GM12878 (cell line): ENCODE measurements around the gene UMPS.

Experiments used
- ATF3 ChIP-seq: IDR thresholded peaks from 2 replicates; pipeline ENCODE4 v1.6.1; 2011; ENCODE audit warnings: low read depth, mild to moderate bottlenecking, low read length, moderate library complexity, borderline replicate concordance; ENCODE audit errors: extremely low read depth
- CHD2 ChIP-seq: IDR thresholded peaks from 2 replicates; pipeline ENCODE4 v1.6.1; 2011; ENCODE audit warnings: low read depth, low read length, improper control_type of control experiment, borderline replicate concordance
- EED ChIP-seq: sonication (generic); IDR thresholded peaks from 2 replicates; pipeline ENCODE4 v1.6.1; 2016; ENCODE audit warnings: antibody characterized with exemption, low read depth
- EZH2 ChIP-seq: IDR thresholded peaks from 2 replicates; pipeline ENCODE4 v1.6.1; 2012; ENCODE audit warnings: low read depth, mild to moderate bottlenecking, control low read depth, inconsistent platforms, low read length, borderline replicate concordance; ENCODE audit not compliant: control insufficient read depth
- HDAC2 ChIP-seq: fragments of 200-600 bp; sonication (generic); IDR thresholded peaks from 2 replicates; pipeline ENCODE4 v1.6.1; 2017
- JUND ChIP-seq: IDR thresholded peaks from 2 replicates; pipeline ENCODE4 v1.6.1; 2012; ENCODE audit warnings: low read depth, mild to moderate bottlenecking, low read length, improper control_type of control experiment, moderate library complexity
- KAT2A ChIP-seq: conservative IDR thresholded peaks from 2 replicates; pipeline ENCODE4 v1.6.1; 2011; ENCODE audit warnings: low read depth, low read length; ENCODE audit not compliant: control insufficient read depth
- MYC ChIP-seq: IDR thresholded peaks from 2 replicates; pipeline ENCODE4 v1.6.1; 2011; ENCODE audit warnings: mild to moderate bottlenecking, low read length, moderate library complexity, inconsistent platforms; ENCODE audit not compliant: insufficient read depth, insufficient replicate concordance, insufficient read length, severe bottlenecking
- RCOR1 ChIP-seq: conservative IDR thresholded peaks from 2 replicates; pipeline ENCODE4 v1.6.1; 2012; ENCODE audit warnings: low read depth, low read length, improper control_type of control experiment
- TAF1 ChIP-seq: IDR thresholded peaks from 2 replicates; pipeline ENCODE4 v1.6.1; 2011; ENCODE audit warnings: mild to moderate bottlenecking, low read depth, low read length, borderline replicate concordance
- YBX1 ChIP-seq: fragments of 450-650 bp; IDR thresholded peaks from 2 replicates; pipeline ENCODE4 v1.6.1; 2016; ENCODE audit warnings: antibody characterized with exemption
- TF ChIP-seq, protein P1 (sequence below): fragments of 450-650 bp; IDR thresholded peaks from 2 replicates; pipeline ENCODE4 v1.6.1; 2017; ENCODE audit warnings: antibody characterized with exemption, mild to moderate bottlenecking, moderate library complexity
- TF ChIP-seq, protein P2 (sequence below), 3 experiments: IDR thresholded peaks in 2 of 3; conservative IDR thresholded peaks in 1 of 3; 2 replicates each; pipeline ENCODE4 v1.5.1; 2011; ENCODE audit warnings: low read depth in 3 of 3, low read length in 3 of 3, mild to moderate bottlenecking in 3 of 3, control low read depth in 2 of 3, moderate library complexity in 2 of 3, inconsistent platforms in 1 of 3, mixed read lengths in 1 of 3; ENCODE audit not compliant: control insufficient read depth in 2 of 3, insufficient read depth in 1 of 3; ENCODE audit errors: extremely low read depth in 1 of 3
- TF ChIP-seq, protein P3 (sequence below): fragments of 450-650 bp; IDR thresholded peaks from 2 replicates; pipeline ENCODE4 v1.6.1; 2014; ENCODE audit warnings: mild to moderate bottlenecking

DNA sequence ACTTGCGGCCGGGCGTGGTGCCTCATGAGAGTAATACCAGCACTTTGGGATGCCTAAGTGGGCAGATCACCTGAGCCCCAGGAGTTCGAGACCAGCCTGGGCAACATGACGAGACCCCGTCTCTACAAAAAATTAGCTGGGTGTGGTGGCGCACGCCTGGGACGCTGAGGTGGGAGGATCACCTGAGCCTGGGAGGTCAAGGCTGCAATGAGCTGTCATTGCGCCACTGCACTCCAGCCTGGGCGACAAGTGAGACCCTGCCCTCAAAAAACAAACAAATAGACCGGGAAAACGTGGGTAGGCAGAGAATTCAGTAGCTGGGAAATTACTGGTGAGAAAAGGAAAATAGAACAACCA is 667 bp downstream of the UMPS start:
- TF ChIP-seq, protein P1, sequence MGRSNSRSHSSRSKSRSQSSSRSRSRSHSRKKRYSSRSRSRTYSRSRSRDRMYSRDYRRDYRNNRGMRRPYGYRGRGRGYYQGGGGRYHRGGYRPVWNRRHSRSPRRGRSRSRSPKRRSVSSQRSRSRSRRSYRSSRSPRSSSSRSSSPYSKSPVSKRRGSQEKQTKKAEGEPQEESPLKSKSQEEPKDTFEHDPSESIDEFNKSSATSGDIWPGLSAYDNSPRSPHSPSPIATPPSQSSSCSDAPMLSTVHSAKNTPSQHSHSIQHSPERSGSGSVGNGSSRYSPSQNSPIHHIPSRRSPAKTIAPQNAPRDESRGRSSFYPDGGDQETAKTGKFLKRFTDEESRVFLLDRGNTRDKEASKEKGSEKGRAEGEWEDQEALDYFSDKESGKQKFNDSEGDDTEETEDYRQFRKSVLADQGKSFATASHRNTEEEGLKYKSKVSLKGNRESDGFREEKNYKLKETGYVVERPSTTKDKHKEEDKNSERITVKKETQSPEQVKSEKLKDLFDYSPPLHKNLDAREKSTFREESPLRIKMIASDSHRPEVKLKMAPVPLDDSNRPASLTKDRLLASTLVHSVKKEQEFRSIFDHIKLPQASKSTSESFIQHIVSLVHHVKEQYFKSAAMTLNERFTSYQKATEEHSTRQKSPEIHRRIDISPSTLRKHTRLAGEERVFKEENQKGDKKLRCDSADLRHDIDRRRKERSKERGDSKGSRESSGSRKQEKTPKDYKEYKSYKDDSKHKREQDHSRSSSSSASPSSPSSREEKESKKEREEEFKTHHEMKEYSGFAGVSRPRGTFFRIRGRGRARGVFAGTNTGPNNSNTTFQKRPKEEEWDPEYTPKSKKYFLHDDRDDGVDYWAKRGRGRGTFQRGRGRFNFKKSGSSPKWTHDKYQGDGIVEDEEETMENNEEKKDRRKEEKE, result no peak
- TF ChIP-seq JUND (no peak), RCOR1 (no peak), ATF3 (no peak), TAF1 (no peak), YBX1 (no peak), CHD2 (no peak), KAT2A (no peak), MYC (no peak), EED (no peak), EZH2 (no peak), HDAC2 (no peak)
- TF ChIP-seq, protein P2, sequence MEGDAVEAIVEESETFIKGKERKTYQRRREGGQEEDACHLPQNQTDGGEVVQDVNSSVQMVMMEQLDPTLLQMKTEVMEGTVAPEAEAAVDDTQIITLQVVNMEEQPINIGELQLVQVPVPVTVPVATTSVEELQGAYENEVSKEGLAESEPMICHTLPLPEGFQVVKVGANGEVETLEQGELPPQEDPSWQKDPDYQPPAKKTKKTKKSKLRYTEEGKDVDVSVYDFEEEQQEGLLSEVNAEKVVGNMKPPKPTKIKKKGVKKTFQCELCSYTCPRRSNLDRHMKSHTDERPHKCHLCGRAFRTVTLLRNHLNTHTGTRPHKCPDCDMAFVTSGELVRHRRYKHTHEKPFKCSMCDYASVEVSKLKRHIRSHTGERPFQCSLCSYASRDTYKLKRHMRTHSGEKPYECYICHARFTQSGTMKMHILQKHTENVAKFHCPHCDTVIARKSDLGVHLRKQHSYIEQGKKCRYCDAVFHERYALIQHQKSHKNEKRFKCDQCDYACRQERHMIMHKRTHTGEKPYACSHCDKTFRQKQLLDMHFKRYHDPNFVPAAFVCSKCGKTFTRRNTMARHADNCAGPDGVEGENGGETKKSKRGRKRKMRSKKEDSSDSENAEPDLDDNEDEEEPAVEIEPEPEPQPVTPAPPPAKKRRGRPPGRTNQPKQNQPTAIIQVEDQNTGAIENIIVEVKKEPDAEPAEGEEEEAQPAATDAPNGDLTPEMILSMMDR (IDR thresholded peaks at IDR 0.05 in 2 of 3, conservative IDR thresholded peaks at IDR 0.05 in 1 of 3; ENCODE audit: control insufficient read depth in 2 of 3, extremely low read depth in 1 of 3, insufficient read depth in 1 of 3, low read depth in 3 of 3, low read length in 3 of 3), result no peak
- TF ChIP-seq, protein P3, sequence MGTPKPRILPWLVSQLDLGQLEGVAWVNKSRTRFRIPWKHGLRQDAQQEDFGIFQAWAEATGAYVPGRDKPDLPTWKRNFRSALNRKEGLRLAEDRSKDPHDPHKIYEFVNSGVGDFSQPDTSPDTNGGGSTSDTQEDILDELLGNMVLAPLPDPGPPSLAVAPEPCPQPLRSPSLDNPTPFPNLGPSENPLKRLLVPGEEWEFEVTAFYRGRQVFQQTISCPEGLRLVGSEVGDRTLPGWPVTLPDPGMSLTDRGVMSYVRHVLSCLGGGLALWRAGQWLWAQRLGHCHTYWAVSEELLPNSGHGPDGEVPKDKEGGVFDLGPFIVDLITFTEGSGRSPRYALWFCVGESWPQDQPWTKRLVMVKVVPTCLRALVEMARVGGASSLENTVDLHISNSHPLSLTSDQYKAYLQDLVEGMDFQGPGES, result no peak
